ENCODE measurements around the gene GPAM.

Gene GPAM

DNA sequence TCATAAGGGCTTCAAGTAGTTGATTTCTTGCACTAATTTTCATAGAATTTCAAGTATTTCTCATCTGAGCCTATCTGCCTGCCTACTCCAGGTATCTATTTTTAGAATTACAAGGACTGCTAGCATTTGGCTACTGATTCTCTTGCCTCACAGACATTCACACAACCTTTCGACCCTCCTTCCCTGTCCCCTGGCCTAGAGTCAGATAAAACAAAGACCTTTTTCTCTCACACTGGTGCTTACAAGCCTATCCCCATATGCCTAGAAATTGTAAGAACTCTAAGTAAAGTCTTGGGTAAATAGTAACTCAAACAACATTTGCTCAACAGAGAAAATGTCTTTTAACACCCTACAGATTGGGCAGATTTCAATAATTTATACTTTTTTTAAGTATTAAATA is 6.3 kb downstream of the GPAM start:
- no peak for DNase-seq

DNA sequence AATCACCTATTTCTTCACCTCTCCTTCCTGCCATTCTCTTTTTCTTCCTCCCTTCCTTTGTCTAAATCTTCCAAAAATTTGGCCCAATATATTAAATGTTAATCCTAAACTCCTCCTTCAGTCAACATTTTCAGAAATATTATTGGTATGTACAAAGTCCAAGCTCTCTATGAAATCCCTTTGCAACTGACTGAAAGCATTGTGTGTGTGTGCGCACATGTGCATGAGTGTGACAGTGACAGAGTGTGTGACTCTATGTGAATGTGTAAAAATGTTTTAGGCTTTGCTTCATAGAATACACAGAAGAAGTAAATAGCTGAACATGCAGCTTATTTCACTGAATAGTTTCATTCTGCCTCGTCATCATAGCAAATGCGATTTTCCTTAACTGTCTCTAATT is 7.0 kb downstream of the GPAM start:
- no peak for DNase-seq

DNA sequence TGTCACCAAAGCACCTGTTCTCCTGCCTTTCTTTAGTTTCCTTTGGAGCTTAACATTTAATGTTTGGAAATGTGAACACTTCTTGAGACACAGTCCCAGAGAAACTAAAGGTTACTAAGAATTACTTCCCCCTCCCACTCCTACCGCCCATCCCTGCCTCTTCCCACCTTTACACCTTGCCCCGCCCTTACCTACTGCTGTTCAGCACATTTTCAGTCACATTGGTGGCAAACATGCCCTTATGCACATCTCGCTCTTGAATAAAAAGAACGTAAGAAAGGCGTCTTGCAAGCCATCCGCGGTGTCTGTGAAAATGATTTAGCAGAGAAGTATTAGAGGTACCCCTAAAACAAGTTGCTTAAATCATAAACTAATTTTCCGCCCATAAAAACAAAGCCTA is 8.2 kb downstream of the GPAM start:
- no peak for DNase-seq

DNA sequence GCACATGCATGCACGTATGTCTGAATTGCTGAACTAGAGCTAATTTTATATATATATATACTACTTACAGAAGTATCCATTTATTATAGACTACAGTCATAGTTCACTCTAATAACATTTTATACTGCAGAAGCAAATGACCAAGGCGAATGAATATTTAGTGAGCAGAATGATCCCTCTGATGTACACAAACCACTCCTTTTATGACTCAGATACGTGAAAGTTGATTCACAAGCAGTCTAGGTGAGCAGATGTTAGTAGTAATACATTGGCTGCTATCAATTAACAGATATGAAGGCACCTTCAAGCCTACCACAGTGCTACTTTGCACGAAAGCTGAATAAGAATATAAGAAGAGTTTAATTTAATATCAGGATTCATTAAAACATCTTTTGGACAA is 10.4 kb downstream of the GPAM start:
- no peak for DNase-seq

DNA sequence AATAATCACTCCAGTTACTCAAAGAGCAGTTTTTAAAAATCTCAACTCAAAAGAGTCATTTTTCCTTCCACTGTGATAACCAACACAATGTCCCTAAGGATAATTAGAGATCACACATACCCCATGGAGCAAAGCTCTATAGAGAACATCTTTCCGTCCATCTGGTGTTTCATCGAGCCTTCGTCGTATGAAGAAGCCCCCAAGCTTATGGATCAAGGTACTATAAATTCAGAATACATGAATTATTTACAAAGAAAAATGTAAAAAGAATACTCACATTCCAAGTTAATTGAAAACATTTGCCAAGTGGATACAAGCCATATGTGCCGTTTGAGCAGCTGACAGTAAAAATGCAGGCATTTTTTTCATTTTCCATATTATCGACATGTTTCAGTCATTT is 14.8 kb downstream of the GPAM start:
- no peak for DNase-seq

DNA sequence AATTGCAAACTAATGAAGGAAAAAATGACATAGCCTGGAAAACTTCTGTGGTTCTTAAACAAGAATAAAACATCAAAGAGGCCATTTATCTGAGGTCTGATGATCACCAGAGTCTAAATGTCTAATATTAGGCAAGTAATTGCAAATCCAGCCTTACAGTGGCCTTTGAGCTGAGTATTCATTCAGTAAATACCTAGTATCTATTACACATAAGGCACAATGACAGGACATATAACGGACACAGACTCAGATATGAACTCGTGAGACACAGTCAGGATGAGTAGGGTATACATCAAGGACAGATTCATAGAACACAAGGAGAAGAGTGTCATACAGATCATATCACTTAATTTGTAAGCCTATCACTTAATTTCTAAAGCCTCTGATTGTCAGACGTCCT is 16.8 kb downstream of the GPAM start:
- no peak for DNase-seq

DNA sequence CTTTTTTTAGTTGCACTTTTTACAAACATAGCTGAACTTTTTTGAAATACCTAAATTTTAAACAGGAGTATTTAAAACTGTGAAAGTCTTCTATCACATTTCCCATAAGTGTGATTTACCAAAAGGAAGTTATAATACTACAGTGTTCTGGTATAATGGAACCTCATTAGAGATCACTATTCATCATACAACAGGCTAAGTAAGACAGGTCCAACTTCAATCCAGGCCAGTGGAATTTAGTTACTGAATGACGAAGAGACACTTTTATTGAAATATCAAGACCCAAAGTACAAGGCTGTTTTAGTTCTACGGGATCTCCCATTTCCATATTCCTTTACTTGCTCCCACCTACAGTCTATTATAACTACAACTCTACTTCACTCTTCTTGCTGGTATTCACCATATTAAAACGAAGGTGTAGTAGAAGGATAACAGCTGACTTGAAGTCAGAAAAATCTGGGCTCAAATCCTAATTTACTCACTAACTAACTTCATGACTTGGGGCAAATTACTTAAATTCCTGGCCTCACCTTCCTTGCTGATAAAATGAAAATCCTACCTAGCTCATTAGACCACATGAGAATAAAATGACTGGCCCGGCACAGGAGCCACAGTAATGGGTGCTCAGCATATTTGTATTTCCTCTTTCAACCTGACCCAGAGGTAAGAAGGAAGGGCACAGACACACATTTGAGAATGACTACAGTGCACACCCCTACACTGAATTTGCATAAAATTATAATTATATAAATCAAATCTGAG is 21.6 kb downstream of the GPAM start:
- DNase-seq: no peak

DNA sequence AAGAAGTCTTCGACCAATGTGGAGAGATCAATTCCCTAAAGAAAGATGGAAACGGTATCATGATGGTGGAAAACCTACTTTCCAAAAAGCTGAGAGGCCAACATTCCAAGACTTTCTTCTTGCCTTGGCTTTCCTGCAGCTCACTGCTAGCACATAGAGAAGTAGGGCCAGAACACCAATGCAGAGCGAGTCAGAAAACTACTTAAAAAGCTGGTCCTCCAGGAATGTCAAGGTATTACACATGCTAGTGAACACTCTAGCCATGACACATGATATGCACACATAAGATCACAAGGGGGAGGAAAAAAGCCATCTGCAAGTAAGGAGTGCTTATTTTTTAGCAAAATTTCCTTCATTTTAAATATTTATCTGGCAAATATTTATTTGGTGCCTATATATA is 22.7 kb downstream of the GPAM start:
- no peak for DNase-seq

DNA sequence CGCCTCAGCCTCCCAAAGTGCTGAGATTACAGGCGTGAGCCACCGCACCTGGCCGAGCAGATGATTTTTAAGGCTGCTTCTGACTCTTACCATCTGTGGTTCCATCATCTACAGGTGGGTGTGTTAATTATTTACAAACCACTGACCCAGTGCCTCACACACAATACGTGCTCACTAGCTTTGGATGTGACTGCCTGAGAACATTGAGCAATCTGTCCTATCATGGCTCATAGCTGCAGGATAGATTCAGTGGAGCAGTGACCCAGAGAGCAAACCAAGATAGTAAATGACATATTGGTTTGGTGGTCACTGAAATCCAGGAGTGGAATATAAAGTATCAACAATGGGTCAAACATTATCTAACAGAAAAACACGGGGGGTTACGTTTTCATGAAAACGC is 24.1 kb downstream of the GPAM start:
- DNase-seq: no peak

DNA sequence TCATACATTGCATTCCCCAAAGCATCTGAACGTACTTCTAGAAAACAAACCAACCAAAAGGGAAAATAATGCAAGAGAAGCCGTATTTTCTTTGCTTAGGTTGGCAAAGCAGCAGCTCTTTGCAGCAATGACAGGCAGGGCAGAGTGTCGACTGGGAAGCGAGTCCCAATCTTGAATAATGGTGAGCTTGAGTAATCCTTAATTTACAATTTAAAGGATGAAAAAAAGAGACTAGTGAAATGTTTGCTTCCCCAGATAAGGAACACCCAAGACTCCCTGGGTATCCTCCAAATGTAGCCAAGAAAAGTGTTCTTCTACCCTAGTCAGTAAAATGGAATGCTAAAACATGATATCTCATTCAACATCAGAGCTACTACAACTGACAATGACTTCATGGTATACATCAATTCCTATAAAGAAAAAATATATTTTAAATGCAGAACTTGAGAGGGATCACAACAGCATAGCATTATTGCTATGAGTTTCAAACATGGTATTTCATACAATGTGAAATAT is 32.0 kb downstream of the GPAM start:
- no peak for DNase-seq

DNA sequence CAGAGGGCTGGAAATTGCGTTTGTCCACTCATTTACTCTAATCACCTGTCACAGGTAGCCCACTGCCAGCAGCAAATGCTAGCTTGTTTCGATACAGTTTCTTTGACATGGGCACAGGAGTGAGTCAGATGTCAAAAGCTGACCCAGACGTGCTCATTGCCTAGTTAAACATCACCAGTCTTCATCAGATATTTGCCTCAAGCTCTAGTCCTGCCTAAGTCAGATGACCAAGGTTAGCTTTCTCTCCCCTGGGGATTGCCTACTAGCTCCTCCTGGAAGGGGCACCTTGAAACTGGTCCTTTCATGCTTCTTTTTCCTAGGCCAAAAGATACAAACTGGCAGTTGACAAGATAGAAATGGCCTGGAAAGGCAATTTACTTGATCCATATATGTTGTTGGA is 35.2 kb downstream of the GPAM start:
- no peak for DNase-seq

DNA sequence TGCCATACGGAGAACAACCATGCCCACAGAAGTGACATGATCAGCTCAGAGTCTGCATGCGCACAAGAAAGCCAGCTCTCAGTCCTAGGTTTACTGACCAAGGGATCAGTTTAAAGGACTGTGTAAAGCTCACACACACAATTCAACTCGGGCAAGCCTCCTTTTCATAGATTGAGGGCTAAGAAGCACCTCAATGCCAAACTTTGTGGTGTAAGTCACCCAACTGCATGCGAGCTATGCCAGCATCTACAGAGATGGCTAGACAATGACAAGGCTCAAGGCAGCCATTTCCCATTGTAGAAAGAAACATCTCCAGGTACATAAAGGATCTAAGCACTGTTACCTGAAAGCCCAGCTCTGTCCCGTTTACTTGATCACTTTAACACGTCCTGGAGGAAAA is 36.8 kb downstream of the GPAM start:
- DNase-seq: no peak

DNA sequence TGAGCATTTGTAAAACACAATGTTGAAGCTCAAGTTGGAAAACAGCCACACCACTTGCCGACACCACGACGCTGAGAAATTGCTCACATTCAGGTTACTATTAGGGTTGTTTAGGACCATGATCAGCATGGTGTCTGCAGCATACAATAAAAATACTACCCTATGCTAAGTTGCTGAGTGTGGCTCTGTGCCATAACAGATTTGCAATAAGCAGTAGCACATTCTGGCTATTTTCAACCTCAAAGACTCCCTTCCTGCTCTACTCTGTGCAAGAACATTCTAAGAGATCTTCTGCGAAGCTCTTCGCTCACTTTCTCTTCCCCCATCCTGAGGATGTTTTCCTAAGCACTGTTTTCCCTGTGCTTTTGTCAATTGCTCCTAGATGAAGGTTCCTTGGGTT is 38.3 kb downstream of the GPAM start:
- no peak for DNase-seq

DNA sequence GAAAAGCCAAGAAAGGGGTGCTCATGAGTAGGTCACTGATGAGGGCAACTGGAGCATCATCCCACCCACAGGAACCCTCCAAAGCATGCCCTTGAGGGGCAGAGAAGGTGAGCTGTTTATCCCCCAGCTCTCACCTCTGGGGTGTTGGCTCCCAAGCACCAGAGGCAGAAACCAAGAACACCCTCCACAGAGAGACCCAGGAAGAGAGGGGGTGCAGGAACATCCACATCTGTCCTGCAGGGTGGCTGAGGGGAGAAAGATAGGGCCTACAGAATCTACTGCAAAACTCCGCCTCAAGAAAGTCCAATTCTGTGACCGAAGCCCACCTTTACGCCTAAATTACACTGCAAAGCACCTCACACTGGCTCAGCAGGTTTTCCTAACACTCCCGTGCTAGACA is 40.1 kb downstream of the GPAM start:
- no peak for DNase-seq

DNA sequence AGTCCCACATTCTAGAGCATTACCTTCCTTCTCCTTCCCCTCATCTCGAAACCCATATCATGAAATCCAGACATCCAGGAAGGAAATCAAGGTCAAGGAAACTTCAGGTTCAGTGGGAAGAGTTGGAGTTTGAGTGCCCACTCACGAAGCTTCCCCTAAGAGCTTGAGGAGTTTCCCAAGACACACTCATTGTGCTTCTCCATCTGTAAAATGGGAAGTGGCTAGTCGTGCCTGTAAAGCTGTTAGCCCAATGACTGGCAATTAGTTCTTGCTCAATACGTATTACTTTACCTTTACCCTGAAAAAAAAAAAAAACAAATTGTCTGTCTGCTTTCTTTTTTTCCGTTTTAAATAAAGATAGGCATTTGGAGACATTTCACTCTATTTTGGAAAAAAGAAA is 42.3 kb downstream of the GPAM start:
- DNase-seq: no peak

DNA sequence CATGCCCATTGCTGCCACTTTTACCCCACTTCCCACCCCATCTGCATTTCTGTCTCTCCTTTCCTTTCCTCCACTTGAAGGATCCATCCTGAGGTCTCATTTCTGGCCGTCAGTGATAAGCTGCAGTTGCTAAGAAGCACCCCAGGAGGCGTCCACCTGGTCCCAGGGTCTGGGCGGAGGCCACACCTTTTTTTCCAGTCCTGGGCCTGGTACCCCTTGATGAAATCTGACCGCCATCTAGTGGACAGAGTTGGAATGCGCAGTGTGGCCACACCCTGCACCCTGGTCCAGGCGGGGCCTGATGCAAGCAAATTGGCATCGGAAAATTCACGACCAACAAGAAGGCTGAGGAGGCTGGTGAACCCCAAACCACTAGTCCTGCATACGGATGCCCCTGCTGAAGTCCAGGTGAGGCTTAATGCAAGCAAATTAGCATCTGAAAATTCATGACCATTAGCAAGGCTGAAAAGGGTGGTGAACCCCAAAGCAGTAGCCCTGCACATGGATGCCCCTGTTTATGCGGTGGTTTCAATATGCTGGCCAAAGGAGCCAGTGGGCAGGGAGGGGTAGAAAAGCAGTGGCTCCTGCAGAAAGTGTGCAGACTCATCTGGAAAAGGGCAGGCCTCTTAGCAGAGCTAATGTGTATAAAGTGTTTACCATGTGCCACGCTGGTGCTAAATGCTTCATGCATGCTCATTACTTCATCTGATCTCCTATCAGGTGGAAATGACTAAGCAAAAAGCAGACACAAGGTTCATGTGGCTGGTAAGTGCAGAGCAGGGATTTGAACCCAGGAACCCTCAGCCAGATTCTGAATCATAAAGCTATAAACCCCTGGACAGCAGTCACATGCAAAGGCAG is 43.2 kb downstream of the GPAM start:
- DNase-seq: peak; percentile 79 to 80

DNA sequence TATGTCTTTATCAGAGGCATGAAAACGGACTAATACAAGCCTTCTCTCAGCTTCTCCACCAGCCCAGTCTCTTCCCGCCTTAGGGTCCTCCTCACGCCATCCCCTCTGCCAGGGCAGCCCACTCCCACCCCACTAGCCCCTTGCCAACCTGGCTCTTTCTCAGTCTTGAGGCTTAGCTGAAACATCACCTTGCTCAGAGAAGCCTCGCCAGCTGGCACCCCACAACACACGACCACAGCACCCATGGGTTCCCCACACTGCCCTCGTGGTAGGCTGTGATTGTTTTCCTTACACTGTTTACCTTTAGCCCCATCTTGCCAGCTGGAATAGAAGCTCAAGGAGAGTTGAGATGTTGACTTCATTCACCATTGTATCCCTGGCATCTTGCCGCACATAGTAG is 44.4 kb downstream of the GPAM start:
- DNase-seq: no peak

DNA sequence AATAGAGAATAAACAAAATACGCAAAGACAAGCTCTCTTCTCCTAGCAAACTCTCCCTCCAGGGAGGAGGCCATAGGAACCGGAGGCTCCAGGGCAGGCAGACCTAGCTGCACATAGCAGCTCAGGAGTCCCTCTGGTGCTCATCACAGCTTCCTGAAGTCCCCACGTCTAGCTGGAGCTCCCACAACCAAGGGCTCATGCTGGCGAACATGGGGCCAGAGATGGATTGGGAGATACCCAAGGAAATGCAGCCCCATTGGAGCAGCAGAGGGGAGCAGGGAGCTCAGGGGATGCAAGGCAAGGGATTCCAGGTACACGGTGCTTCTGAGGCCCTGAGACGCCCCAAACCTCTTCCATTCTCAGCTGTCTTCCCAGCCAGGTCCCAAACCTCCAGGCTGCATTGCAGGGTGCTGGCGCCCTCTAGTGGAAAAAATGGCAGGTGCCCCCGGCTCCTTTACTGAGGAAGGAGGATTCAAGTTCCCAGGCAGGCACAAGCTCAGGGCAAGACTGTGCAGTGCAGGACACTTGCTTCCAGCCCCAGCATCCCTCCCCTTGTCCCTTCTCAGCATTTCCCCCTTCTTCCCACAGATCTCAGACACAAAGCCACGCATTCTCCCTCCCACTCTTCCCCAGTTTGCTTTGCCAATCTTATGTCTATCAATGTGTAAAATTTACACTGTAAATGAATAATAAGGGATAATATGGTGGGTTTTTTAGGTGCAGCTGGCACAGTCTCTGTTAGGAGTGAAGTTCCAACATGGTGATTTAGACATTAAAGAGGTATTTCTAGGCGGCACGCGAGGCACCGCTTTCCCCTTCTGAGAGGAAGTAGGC is 46.2 kb downstream of the GPAM start:
- DNase-seq: peak; percentile 77 to 79

DNA sequence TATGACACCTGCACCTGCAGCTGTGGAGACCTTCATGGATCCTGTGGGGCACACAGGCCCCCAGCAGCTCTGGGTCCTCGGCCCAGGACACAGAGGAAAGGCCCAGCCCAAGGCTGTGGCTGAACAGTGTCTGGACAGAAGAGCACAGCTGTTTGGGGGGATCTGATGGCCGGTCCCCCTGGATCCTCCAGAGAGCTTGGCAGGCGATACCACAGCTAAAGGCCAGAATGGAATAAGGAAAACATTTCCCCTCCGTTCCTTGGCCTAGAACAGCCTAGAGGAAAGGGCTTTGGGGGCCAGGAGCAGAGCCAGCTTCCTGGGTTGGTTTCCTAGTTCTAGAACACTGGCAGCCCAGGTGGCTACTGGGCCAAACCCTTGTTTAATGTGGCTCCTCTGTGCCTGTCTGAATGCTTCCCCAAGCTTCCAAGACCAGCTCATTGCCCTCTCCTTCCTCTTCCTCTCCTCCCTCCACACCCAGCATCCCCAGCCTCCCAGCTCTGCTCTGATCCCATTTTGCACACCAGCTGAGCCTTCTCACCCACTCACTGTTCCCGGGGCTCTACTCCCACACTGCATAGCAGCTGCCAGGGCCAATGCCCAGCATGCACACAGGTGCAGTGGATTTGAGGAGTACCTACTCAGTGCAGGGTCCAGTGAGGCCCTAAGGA is 46.9 kb downstream of the GPAM start:
- no peak for DNase-seq

DNA sequence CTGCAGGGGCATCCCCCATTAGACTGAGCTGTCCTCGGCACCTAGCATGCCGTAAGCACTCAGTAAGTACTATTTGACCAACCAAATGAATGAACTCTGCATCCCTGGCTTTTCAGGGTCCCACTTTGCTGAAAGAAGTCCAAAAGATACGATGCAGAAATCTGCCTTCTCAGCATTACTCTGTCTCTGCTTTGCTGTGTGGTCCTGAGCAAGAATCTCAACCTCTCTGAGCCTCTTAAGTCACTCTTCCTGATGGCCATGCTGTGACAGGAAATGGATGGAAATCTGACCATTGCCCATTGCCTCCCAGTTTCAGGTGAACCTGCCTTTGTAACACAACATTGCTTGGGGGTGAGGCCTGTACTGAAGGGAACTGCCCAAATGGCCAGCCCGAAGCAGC is 48.0 kb downstream of the GPAM start:
- DNase-seq: no peak

DNA sequence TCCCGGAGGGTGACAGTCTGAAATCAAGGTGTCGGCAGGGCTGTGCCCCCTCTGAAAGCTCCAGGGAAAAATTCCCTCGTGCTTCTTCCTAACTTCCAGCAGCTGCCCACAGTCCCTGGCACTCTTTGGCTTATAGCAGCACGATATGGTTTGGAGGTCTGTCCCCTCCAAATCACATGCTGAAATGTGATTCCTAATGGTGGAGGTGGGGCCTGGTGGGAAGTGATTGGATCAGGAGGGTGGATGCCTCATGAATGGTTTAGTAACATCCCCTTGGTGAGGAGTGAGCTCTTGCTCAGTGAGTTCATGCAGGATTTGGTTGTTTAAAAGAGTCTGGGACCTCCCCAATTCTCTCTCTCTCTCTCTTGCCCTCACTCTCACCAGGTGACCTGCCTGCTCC is 51.1 kb downstream of the GPAM start:
- no peak for DNase-seq

DNA sequence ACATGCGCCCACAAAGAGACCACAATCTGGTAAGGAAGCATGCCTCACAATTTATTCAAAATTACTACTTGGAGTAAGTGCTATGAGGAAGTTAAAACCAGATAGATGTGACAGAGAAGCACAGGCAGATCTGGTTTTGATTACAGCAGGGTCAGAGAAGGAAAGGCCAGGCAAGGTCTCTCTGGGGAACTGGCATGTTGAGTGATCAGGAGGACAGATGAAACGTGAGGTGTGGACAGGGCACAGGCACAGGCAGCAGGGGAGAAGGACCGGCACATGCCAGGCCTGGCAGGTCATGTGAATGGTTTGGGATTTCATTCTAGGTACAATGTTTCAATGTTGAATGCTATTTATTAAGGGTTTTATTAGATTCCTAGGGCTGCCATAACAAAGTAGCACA is 51.6 kb downstream of the GPAM start:
- DNase-seq: no peak

DNA sequence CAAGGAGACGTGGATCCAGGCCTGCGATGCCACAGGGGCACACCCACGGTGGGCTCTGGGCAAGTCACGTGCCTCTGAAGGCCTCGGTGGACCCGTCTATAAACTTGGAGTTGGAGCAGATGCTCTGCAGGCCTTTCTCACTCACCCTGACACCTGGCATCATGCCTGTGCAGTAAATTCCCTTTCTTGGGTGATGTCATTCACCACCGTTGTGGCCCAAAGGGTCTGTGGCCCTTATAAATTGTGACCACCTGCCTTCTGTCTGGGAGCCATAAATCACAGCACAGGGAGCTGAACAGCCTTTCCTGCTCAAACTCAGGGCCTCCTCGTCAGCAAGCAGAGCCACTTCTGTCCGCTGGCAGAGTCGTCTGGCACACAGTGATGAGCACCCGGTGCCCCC is 52.2 kb downstream of the GPAM start:
- DNase-seq: no peak

Measured in stimulated activated CD4-positive, alpha-beta T cell treated with anti-CD3 and anti-CD28 coated beads, Interleukin-2, amount 100 ng/mL, for 24 hours (primary cell).